ENCODE data around the gene NARS2.

The NARS2 gene

DNA sequence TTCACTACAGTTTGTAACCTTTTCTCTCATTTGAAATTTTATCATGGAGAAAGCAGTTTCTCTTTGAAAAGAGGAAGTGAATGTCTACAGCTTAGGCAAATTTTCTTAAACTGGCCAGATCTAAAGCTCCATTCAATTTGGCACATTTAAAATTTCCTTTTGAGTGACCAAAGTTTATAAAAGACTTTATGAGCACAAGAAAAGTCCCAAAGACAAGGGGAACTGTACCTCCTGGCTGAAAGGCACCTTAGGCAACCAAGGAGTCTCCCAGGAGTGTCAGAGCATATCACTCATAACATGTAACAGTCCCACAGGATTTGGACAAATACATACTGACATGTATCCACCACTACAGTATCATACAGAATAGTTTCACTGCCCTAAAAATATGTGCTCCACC lies 41.3 kb downstream of the NARS2 start:
- Histone ChIP-seq H3K27ac (no peak overlapping the region), H3K9ac (no peak overlapping the region), H3K27me3 (ENCODE audit: insufficient read depth, low read depth) (no peaks in the 10 kb centered on the region), H3K4me2 (no peak overlapping the region), H3K36me3 (ENCODE audit: insufficient read depth) (no peaks in the 10 kb centered on the region), H3K79me2 (ENCODE audit: insufficient read depth, low read depth) (no peaks in the 10 kb centered on the region), H4K20me1 (ENCODE audit: insufficient read depth) (no peaks in the 10 kb centered on the region), H2AFZ (ENCODE audit: low read depth) (no peak overlapping the region), H3K4me3 (IDR thresholded peaks at IDR 0.05; ENCODE audit: insufficient read depth, low read depth, low read length) (no peak overlapping the region), H3K4me1 (ENCODE audit: low read depth, poor library complexity, severe bottlenecking) (no peaks in the 10 kb centered on the region)
- TF ChIP-seq CTCF (conservative IDR thresholded peaks at IDR 0.05; ENCODE audit: low read depth, low read length): no peak

GRCh38 chr11:78532991-78533390 lies 41.7 kb downstream of the NARS2 start:
- no peaks in the 10 kb centered on the region for H3K36me3 ChIP-seq (ENCODE audit: insufficient read depth)
- H3K9ac ChIP-seq: no peak overlapping the region
- H2AFZ ChIP-seq (ENCODE audit: low read depth): no peak overlapping the region
- no peaks in the 10 kb centered on the region for H4K20me1 ChIP-seq (ENCODE audit: insufficient read depth)
- no peak overlapping the region for H3K4me3 ChIP-seq (IDR thresholded peaks at IDR 0.05; ENCODE audit: insufficient read depth, low read depth, low read length)
- no peaks in the 10 kb centered on the region for H3K27me3 ChIP-seq (ENCODE audit: insufficient read depth, low read depth)
- no peaks in the 10 kb centered on the region for H3K79me2 ChIP-seq (ENCODE audit: insufficient read depth, low read depth)
- H3K4me1 ChIP-seq (ENCODE audit: low read depth, poor library complexity, severe bottlenecking): no peaks in the 10 kb centered on the region
- no peak for TF ChIP-seq CTCF (conservative IDR thresholded peaks at IDR 0.05; ENCODE audit: low read depth, low read length)
- H3K27ac ChIP-seq: no peak overlapping the region
- no peak overlapping the region for H3K4me2 ChIP-seq

GRCh38 chr11:78526497-78527146 lies 48.0 kb downstream of the NARS2 start:
- Histone ChIP-seq H3K4me1 (ENCODE audit: low read depth, poor library complexity, severe bottlenecking) (peaks cover 11% of the 10 kb centered on the region), H3K9ac (no peak overlapping the region), H3K4me2 (no peak overlapping the region), H3K79me2 (ENCODE audit: insufficient read depth, low read depth) (no peaks in the 10 kb centered on the region), H3K4me3 (IDR thresholded peaks at IDR 0.05; ENCODE audit: insufficient read depth, low read depth, low read length) (no peak overlapping the region), H3K27me3 (ENCODE audit: insufficient read depth, low read depth) (no peaks in the 10 kb centered on the region), H3K27ac (no peak overlapping the region), H3K36me3 (ENCODE audit: insufficient read depth) (no peaks in the 10 kb centered on the region), H4K20me1 (ENCODE audit: insufficient read depth) (no peaks in the 10 kb centered on the region), H2AFZ (ENCODE audit: low read depth) (no peak overlapping the region)
- no peak for TF ChIP-seq CTCF (conservative IDR thresholded peaks at IDR 0.05; ENCODE audit: low read depth, low read length)

DNA sequence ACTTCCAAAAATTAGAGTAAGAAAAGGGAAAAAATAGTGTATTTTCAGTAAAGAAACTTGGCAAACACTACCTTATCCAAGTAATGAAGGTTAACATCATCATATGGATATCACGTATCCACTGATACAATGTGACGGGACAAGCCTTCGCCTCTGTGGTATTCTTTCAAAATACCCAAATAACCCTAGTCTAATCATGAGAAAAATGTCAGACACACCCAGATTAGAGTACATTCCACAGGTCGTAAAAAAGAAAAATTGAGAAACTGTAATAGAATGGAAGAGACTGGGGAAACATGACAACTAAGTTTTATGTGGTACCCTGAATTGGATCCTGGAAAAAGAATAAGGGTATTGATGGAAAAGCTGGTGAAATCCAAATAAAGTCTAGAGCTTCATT lies 48.9 kb downstream of the NARS2 start:
- no peak overlapping the region for H3K9ac ChIP-seq
- H2AFZ ChIP-seq (ENCODE audit: low read depth): no peak overlapping the region
- peaks cover 11% of the 10 kb centered on the region for H3K4me1 ChIP-seq (ENCODE audit: low read depth, poor library complexity, severe bottlenecking)
- no peaks in the 10 kb centered on the region for H3K36me3 ChIP-seq (ENCODE audit: insufficient read depth)
- H3K79me2 ChIP-seq (ENCODE audit: insufficient read depth, low read depth): no peaks in the 10 kb centered on the region
- no peaks in the 10 kb centered on the region for H4K20me1 ChIP-seq (ENCODE audit: insufficient read depth)
- TF ChIP-seq CTCF (conservative IDR thresholded peaks at IDR 0.05; ENCODE audit: low read depth, low read length): no peak
- H3K27me3 ChIP-seq (ENCODE audit: insufficient read depth, low read depth): no peaks in the 10 kb centered on the region
- no peak overlapping the region for H3K4me3 ChIP-seq (IDR thresholded peaks at IDR 0.05; ENCODE audit: insufficient read depth, low read depth, low read length)
- H3K4me2 ChIP-seq: no peak overlapping the region
- H3K27ac ChIP-seq: no peak overlapping the region
